ENCODE measurements around the gene RNF169.

Gene RNF169

GRCh38 chr11:74748211-74749126 lies at the start of gene RNF169:
Gene RNF169, plus strand, starts transcription at chr11:74748849. Its CDS starts 32 bp downstream, at chr11:74748881.
- DNase-seq (ENCODE audit: low read depth) = peak; percentile 81

GRCh38 chr11:74699615-74700396 lies 48.8 kb upstream of the RNF169 start:
- no peak for DNase-seq (ENCODE audit: low read depth)

GRCh38 chr11:74701351-74701750 lies 47.3 kb upstream of the RNF169 start:
- no peak for DNase-seq (ENCODE audit: low read depth)

GRCh38 chr11:74702383-74703007 lies 46.2 kb upstream of the RNF169 start:
- peak; percentile 5 for DNase-seq (ENCODE audit: low read depth)

GRCh38 chr11:74703211-74703610 lies 45.4 kb upstream of the RNF169 start:
- no peak for DNase-seq (ENCODE audit: low read depth)

GRCh38 chr11:74707182-74707581 lies 41.5 kb upstream of the RNF169 start:
- no peak for DNase-seq (ENCODE audit: low read depth)

- DNase-seq (ENCODE audit: low read depth) = no peak
Measured at GRCh38 chr11:74707602-74708510, 40.8 kb upstream of the RNF169 start.

GRCh38 chr11:74709175-74709574 lies 39.5 kb upstream of the RNF169 start:
- no peak for DNase-seq (ENCODE audit: low read depth)

GRCh38 chr11:74710281-74710938 lies 38.2 kb upstream of the RNF169 start:
- no peak for DNase-seq (ENCODE audit: low read depth)

- DNase-seq (ENCODE audit: low read depth) = no peak
Measured at GRCh38 chr11:74713686-74714085, 35.0 kb upstream of the RNF169 start.

- no peak for DNase-seq (ENCODE audit: low read depth)
Measured at GRCh38 chr11:74714904-74715303, 33.7 kb upstream of the RNF169 start.

- DNase-seq (ENCODE audit: low read depth) = no peak
Measured at GRCh38 chr11:74717221-74717969, 31.3 kb upstream of the RNF169 start.

- DNase-seq (ENCODE audit: low read depth) = no peak
Measured at GRCh38 chr11:74719011-74719410, 29.6 kb upstream of the RNF169 start.

- DNase-seq (ENCODE audit: low read depth) = no peak
Measured at GRCh38 chr11:74720596-74721478, 27.8 kb upstream of the RNF169 start.

GRCh38 chr11:74721479-74721835 lies 27.2 kb upstream of the RNF169 start:
- DNase-seq (ENCODE audit: low read depth) = no peak

GRCh38 chr11:74723511-74723910 lies 25.1 kb upstream of the RNF169 start:
- no peak for DNase-seq (ENCODE audit: low read depth)

- DNase-seq (ENCODE audit: low read depth) = no peak
Measured at GRCh38 chr11:74725701-74726100, 22.9 kb upstream of the RNF169 start.

GRCh38 chr11:74726547-74727182 lies 22.0 kb upstream of the RNF169 start:
- peak; percentile 13 for DNase-seq (ENCODE audit: low read depth)

- no peak for DNase-seq (ENCODE audit: low read depth)
Measured at GRCh38 chr11:74729397-74729796, 19.3 kb upstream of the RNF169 start.

Data from stimulated activated CD8-positive, alpha-beta memory T cell treated with anti-CD3 and anti-CD28 coated beads, Interleukin-12 subunit alpha, Interleukin-12 subunit beta, amount 100 ng/mL, for 4 hours (primary cell).